T-helper 2 cell treated with Interferon-gamma antibody and Interleukin-4, amounts not matched to agents 5 μg/mL and 100 μg/mL, for 36 hours (primary cell): ENCODE measurements around the gene POU2F2.
A peak's percentile ranks its signal among the peaks of the same experiment; 100 is the strongest.

Source experiments
- DNase-seq: peaks from one replicate; pipeline ENCODE4 v3.0.0; 2021; ENCODE audit warnings: low spot score
- H3K27ac Mint-ChIP-seq: one replicate; pipeline ENCODE4 v1.8.0; 2021; ENCODE audit warnings: mild to moderate bottlenecking, mixed read lengths
- H3K27me3 Mint-ChIP-seq: one replicate; pipeline ENCODE4 v1.8.0; 2021; ENCODE audit warnings: low read depth, mixed read lengths
- H3K36me3 Mint-ChIP-seq: one replicate; pipeline ENCODE4 v1.8.0; 2021; ENCODE audit warnings: low read depth, mixed read lengths
- H3K4me1 Mint-ChIP-seq: one replicate; pipeline ENCODE4 v1.8.0; 2021; ENCODE audit warnings: low read depth, mixed read lengths
- H3K4me3 Mint-ChIP-seq: one replicate; pipeline ENCODE4 v1.8.0; 2022; ENCODE audit warnings: mild to moderate bottlenecking, moderate library complexity, mixed read lengths
- H3K9me3 Mint-ChIP-seq: one replicate; pipeline ENCODE4 v1.8.0; 2021; ENCODE audit warnings: mixed read lengths

The POU2F2 gene

GRCh38 chr19:42150364-42150763 lies 18.1 kb upstream of the POU2F2 start:
- Mint-ChIP-seq H3K27me3 (peaks cover 18% of the 10 kb centered on the region), H3K36me3 (no peaks in the 10 kb centered on the region), H3K4me3 (no peak overlapping the region), H3K9me3 (no peaks in the 10 kb centered on the region), H3K4me1 (peaks cover 16% of the 10 kb centered on the region), H3K27ac (no peak overlapping the region)
- DNase-seq, result no peak

- H3K4me3 Mint-ChIP-seq, result no peak overlapping the region
- no peaks in the 10 kb centered on the region for H3K36me3 Mint-ChIP-seq
- no peak overlapping the region for H3K27ac Mint-ChIP-seq
- H3K27me3 Mint-ChIP-seq, result peaks cover 16% of the 10 kb centered on the region
- DNase-seq, result no peak
- H3K4me1 Mint-ChIP-seq, result peaks cover 10% of the 10 kb centered on the region
- no peaks in the 10 kb centered on the region for H3K9me3 Mint-ChIP-seq
Measured at GRCh38 chr19:42149447-42150202, 17.4 kb upstream of the POU2F2 start.

- H3K27me3 Mint-ChIP-seq, result peaks cover 16% of the 10 kb centered on the region
- no peak overlapping the region for H3K4me3 Mint-ChIP-seq
- H3K9me3 Mint-ChIP-seq, result no peaks in the 10 kb centered on the region
- no peak for DNase-seq
- no peak overlapping the region for H3K27ac Mint-ChIP-seq
- H3K4me1 Mint-ChIP-seq, result peaks cover 5% of the 10 kb centered on the region
- no peaks in the 10 kb centered on the region for H3K36me3 Mint-ChIP-seq
Measured at GRCh38 chr19:42148266-42148665, 16.0 kb upstream of the POU2F2 start.

GRCh38 chr19:42143341-42144234 lies 11.3 kb upstream of the POU2F2 start:
- H3K4me3 Mint-ChIP-seq, result no peak overlapping the region
- H3K4me1 Mint-ChIP-seq, result no peaks in the 10 kb centered on the region
- no peaks in the 10 kb centered on the region for H3K36me3 Mint-ChIP-seq
- no peak overlapping the region for H3K27ac Mint-ChIP-seq
- peaks cover 15% of the 10 kb centered on the region for H3K27me3 Mint-ChIP-seq
- DNase-seq, result no peak
- H3K9me3 Mint-ChIP-seq, result no peaks in the 10 kb centered on the region

- Mint-ChIP-seq H3K27ac (no peak overlapping the region), H3K36me3 (no peaks in the 10 kb centered on the region), H3K27me3 (peaks cover 4% of the 10 kb centered on the region), H3K4me1 (peaks cover 8% of the 10 kb centered on the region), H3K9me3 (no peaks in the 10 kb centered on the region), H3K4me3 (no peak overlapping the region)
- DNase-seq, result no peak
Measured at GRCh38 chr19:42140125-42140754, 8.0 kb upstream of the POU2F2 start.

GRCh38 chr19:42134535-42135070 lies 2.4 kb upstream of the POU2F2 start:
- Mint-ChIP-seq H3K27me3 (no peaks in the 10 kb centered on the region), H3K4me3 (no peak overlapping the region), H3K9me3 (no peaks in the 10 kb centered on the region), H3K27ac (no peak overlapping the region), H3K36me3 (peaks cover 2% of the 10 kb centered on the region), H3K4me1 (peaks cover 40% of the 10 kb centered on the region)
- DNase-seq, result no peak

GRCh38 chr19:42132851-42133528 lies 744 bp upstream of the POU2F2 start:
- DNase-seq, result peak; percentile 84
- H3K9me3 Mint-ChIP-seq, result no peaks in the 10 kb centered on the region
- peak overlapping the region; percentile 76 for H3K27ac Mint-ChIP-seq
- H3K27me3 Mint-ChIP-seq, result no peaks in the 10 kb centered on the region
- peak overlapping the region; percentile 88 for H3K4me3 Mint-ChIP-seq
- peaks cover 2% of the 10 kb centered on the region for H3K36me3 Mint-ChIP-seq
- H3K4me1 Mint-ChIP-seq, result peaks cover 43% of the 10 kb centered on the region

- Mint-ChIP-seq H3K27ac (peak overlapping the region; percentile 76), H3K4me3 (peak overlapping the region; percentile 88), H3K4me1 (peaks cover 50% of the 10 kb centered on the region), H3K36me3 (peaks cover 2% of the 10 kb centered on the region), H3K27me3 (no peaks in the 10 kb centered on the region), H3K9me3 (no peaks in the 10 kb centered on the region)
- DNase-seq, result no peak
Measured at GRCh38 chr19:42131149-42132029, 857 bp downstream of the POU2F2 start.

GRCh38 chr19:42130254-42130573 lies 2.0 kb downstream of the POU2F2 start:
- Mint-ChIP-seq H3K4me1 (peaks cover 43% of the 10 kb centered on the region), H3K9me3 (no peaks in the 10 kb centered on the region), H3K27ac (peak overlapping the region; percentile 49), H3K36me3 (peaks cover 2% of the 10 kb centered on the region), H3K27me3 (no peaks in the 10 kb centered on the region), H3K4me3 (peak overlapping the region; percentile 71)
- no peak for DNase-seq

- H3K4me1 Mint-ChIP-seq, result peaks cover 42% of the 10 kb centered on the region
Measured at GRCh38 chr19:42129399-42130253, 2.6 kb downstream of the POU2F2 start.

GRCh38 chr19:42126574-42126973 lies 5.7 kb downstream of the POU2F2 start:
- no peaks in the 10 kb centered on the region for H3K27me3 Mint-ChIP-seq
- H3K4me1 Mint-ChIP-seq, result peaks cover 50% of the 10 kb centered on the region
- no peak overlapping the region for H3K27ac Mint-ChIP-seq
- peaks cover 21% of the 10 kb centered on the region for H3K36me3 Mint-ChIP-seq
- no peak for DNase-seq
- no peak overlapping the region for H3K4me3 Mint-ChIP-seq
- H3K9me3 Mint-ChIP-seq, result no peaks in the 10 kb centered on the region

More at GRCh38 chr19:42129399-42130253, 2.6 kb downstream of the POU2F2 start:
- Mint-ChIP-seq H3K9me3 (no peaks in the 10 kb centered on the region), H3K4me3 (peak overlapping the region; percentile 71), H3K27ac (peak overlapping the region; percentile 51), H3K27me3 (no peaks in the 10 kb centered on the region), H3K36me3 (peaks cover 6% of the 10 kb centered on the region)
- DNase-seq, result no peak

- no peaks in the 10 kb centered on the region for H3K27me3 Mint-ChIP-seq
- no peaks in the 10 kb centered on the region for H3K9me3 Mint-ChIP-seq
- no peak for DNase-seq
- H3K4me1 Mint-ChIP-seq, result peaks cover 52% of the 10 kb centered on the region
- H3K4me3 Mint-ChIP-seq, result no peak overlapping the region
- H3K36me3 Mint-ChIP-seq, result peaks cover 22% of the 10 kb centered on the region
- no peak overlapping the region for H3K27ac Mint-ChIP-seq
Measured at GRCh38 chr19:42125536-42125935, 6.7 kb downstream of the POU2F2 start.
